Stimulated activated naive CD4-positive, alpha-beta T cell treated with Interleukin-2 at 50 U/mL for 16 hours (primary cell): ENCODE results near the gene OBSCN.

Source experiments
- DNase-seq: peaks from one replicate; lab custom pipeline; 2025; lab: John Stamatoyannopoulos, UW

OBSCN gene

GRCh38 chr1:228342627-228343190 lies 134.9 kb downstream of the OBSCN start:
- no peak for DNase-seq

GRCh38 chr1:228343191-228343661 lies 135.4 kb downstream of the OBSCN start:
- DNase-seq, result no peak

- DNase-seq, result no peak
Measured at GRCh38 chr1:228344631-228345072, 136.8 kb downstream of the OBSCN start.

- DNase-seq, result no peak
Measured at GRCh38 chr1:228345201-228345930, 137.5 kb downstream of the OBSCN start.

GRCh38 chr1:228346731-228347130 lies 138.9 kb downstream of the OBSCN start:
- DNase-seq, result no peak

GRCh38 chr1:228347181-228347580 lies 139.3 kb downstream of the OBSCN start:
- no peak for DNase-seq

- no peak for DNase-seq
Measured at GRCh38 chr1:228348708-228349467, 141.0 kb downstream of the OBSCN start.

GRCh38 chr1:228349701-228350171 lies 141.9 kb downstream of the OBSCN start:
- DNase-seq, result no peak

GRCh38 chr1:228350179-228350742 lies 142.4 kb downstream of the OBSCN start:
- no peak for DNase-seq

- DNase-seq, result no peak
Measured at GRCh38 chr1:228350831-228351781, 143.3 kb downstream of the OBSCN start.

GRCh38 chr1:228351850-228352249 lies 144.0 kb downstream of the OBSCN start:
- DNase-seq, result no peak

GRCh38 chr1:228352677-228353481 lies 145.0 kb downstream of the OBSCN start:
- DNase-seq, result no peak

GRCh38 chr1:228353601-228354371 lies 145.9 kb downstream of the OBSCN start:
- DNase-seq, result no peak

- DNase-seq, result no peak
Measured at GRCh38 chr1:228354390-228355320, 146.8 kb downstream of the OBSCN start.

- DNase-seq, result no peak
Measured at GRCh38 chr1:228356897-228357680, 149.2 kb downstream of the OBSCN start.

- DNase-seq, result no peak
Measured at GRCh38 chr1:228358039-228358763, 150.4 kb downstream of the OBSCN start.
